Upper lobe of left lung (tissue), 6 donors: Measurements from ENCODE around the gene L3HYPDH. TPM values are rescaled to one million over a fixed set of nuclear protein-coding genes. Genes with fewer than 3 reads are reported as not detected.

Source experiments
- ATAC-seq, 2 donors: fragments of 200-7000 bp; cut with Tn5 transposase; one replicate each; pipeline ENCODE4 v1.9.1; 2022; ENCODE audit warnings: mild to moderate bottlenecking in 2 of 2, moderate library complexity in 2 of 2; ENCODE audit not compliant: low FRiP score in 2 of 2
- DNase-seq, 2 donors: peaks; one replicate each; pipeline ENCODE4 v3.0.0-alpha.2; 2019 to 2020
- H3K27ac ChIP-seq, 4 donors: fragments of 200-600 bp; sonication (generic); one replicate each; pipeline ENCODE4 v1.5.1; 2016 to 2019
- H3K27me3 ChIP-seq, 4 donors: fragments of 200-600 bp; sonication (generic); one replicate each; pipeline ENCODE4 v1.5.1; 2017 to 2019
- H3K36me3 ChIP-seq, 4 donors: fragments of 200-600 bp; sonication (generic); one replicate each; pipeline ENCODE4 v1.5.1; 2016 to 2019
- H3K4me1 ChIP-seq, 4 donors: fragments of 200-600 bp; sonication (generic); one replicate each; pipeline ENCODE4 v1.5.1; 2018 to 2019
- H3K4me3 ChIP-seq, 4 donors: fragments of 200-600 bp; sonication (generic); one replicate each; pipeline ENCODE4 v1.5.1; 2017 to 2019; ENCODE audit warnings: mild to moderate bottlenecking in 2 of 4, moderate library complexity in 1 of 4
- H3K9me3 ChIP-seq, 4 donors: fragments of 200-600 bp; sonication (generic); one replicate each; pipeline ENCODE4 v1.5.1; 2018 to 2019
- EP300 ChIP-seq, 4 donors: sonication (generic); formaldehyde crosslinking; IDR thresholded peaks; one replicate each; pipeline ENCODE4 v1.5.1; 2017; ENCODE audit warnings: antibody characterized with exemption in 4 of 4, control low read depth in 2 of 4
- POLR2A ChIP-seq, 4 donors: fragments of 450-650 bp; IDR thresholded peaks; one replicate each; pipeline ENCODE4 v1.5.1; 2016 to 2017; ENCODE audit warnings: antibody characterized with exemption in 4 of 4, mild to moderate bottlenecking in 2 of 4
- POLR2AphosphoS5 ChIP-seq, 2 donors: sonication (generic); formaldehyde crosslinking; IDR thresholded peaks; one replicate each; pipeline ENCODE4 v1.5.1; 2017; ENCODE audit warnings: antibody characterized with exemption in 2 of 2
- WGBS, 2 donors: methylation state at CpG; one replicate each; pipeline ENCODE4 v1.1.5; 2017 to 2018; 5-methylcytosine and 5-hydroxymethylcytosine counted together
- total RNA-seq, 6 donors: library from RNA; depleted of rRNA in 4 of 6; stranded (reverse); fragments of >200 nt in 4 of 6; gene quantifications; one replicate each; pipeline versions ENCODE4 v1.1.0 to v1.2.1, GENCODE V29; 2016 to 2021
- TF ChIP-seq, protein P1 (sequence below), 6 experiments: fragments of 450-650 bp in 4 of 6; fragments of 200-600 bp in 2 of 6; sonication (generic) in 2 of 6; IDR thresholded peaks; one replicate each; pipeline ENCODE4 v1.5.1; 2016 to 2019; ENCODE audit warnings: antibody characterized with exemption in 6 of 6
- donor health status: DM: no; HTN: no; CAD: no; lungs with moderate emphysema.
- donor health status: DM: no; HTN: yes; CAD: no; lungs with severe emphysema.

Gene L3HYPDH
- total RNA-seq, 6 donors from 2014 or later = 16.7 to 53.4 (median 38.9) TPM

DNA sequence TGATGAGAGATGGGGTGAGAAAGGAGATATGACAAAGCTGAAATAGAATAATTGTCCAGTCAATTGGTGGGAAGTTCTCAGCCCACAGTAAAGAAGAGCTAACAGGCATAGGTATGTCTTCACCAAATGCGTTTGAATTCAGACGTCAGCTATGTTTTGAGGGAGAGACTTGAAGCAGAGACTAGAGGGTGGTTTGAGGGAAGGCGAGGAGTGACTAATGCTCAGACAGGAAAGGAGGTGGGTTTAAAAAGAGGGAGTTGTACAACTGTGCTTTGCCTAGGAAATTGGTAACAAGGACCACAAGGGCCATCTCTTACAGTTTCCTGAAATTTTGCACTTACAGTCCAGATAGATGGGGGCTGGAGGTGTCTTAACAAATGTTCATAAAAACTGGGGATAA, 6.5 kb upstream of the L3HYPDH start:
- ATAC-seq (no peak), DNase-seq (no peak)
- TF ChIP-seq EP300 (IDR thresholded peaks at IDR 0.05) = no peak
- TF ChIP-seq, protein P1, sequence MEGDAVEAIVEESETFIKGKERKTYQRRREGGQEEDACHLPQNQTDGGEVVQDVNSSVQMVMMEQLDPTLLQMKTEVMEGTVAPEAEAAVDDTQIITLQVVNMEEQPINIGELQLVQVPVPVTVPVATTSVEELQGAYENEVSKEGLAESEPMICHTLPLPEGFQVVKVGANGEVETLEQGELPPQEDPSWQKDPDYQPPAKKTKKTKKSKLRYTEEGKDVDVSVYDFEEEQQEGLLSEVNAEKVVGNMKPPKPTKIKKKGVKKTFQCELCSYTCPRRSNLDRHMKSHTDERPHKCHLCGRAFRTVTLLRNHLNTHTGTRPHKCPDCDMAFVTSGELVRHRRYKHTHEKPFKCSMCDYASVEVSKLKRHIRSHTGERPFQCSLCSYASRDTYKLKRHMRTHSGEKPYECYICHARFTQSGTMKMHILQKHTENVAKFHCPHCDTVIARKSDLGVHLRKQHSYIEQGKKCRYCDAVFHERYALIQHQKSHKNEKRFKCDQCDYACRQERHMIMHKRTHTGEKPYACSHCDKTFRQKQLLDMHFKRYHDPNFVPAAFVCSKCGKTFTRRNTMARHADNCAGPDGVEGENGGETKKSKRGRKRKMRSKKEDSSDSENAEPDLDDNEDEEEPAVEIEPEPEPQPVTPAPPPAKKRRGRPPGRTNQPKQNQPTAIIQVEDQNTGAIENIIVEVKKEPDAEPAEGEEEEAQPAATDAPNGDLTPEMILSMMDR (IDR thresholded peaks at IDR 0.05) = no peak
- TF ChIP-seq POLR2AphosphoS5 (IDR thresholded peaks at IDR 0.05) = no peak
- no peak for TF ChIP-seq POLR2A (IDR thresholded peaks at IDR 0.05)
- H3K36me3 ChIP-seq = peaks cover 3 to 75% (median 31%) of the 10 kb centered on the region in 4 donors
- H3K4me3 ChIP-seq = no peak overlapping the region
- H3K27ac ChIP-seq = no peak overlapping the region
- H3K9me3 ChIP-seq = no peaks in the 10 kb centered on the region
- WGBS, 2 donors = 78 to 89% methylated on average over 3 of the region's 3 CpGs
- H3K4me1 ChIP-seq = peaks cover 6 to 13% (median 10%) of the 10 kb centered on the region in 4 donors
- H3K27me3 ChIP-seq = no peaks in the 10 kb centered on the region

DNA sequence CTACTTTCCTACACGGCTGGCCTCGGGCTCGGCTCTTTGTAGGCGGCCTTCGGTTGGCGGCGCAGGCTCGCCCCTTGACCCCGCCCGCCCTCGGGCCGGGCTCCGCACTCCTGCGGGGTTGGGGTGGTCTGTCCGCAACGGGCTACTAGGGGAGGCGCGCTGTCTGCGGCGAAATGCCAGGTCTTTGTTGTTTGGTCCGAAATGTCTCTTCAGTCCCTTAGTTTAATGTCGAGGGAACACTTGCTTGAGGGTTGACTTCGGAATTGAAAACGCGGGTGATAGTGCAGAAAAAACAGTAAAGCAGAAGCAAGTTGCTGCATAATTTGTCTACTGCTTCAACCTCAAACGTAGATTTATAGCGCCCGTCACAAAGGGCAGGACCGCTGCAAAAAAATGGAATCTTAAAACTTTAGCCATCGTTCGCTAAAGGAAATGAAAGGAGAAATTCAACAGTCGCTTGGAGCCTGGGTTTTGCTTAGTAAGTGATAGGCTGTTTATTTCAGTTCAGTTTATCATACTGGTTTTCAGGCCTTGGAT, 499 bp upstream of the L3HYPDH start:
- H3K4me1 ChIP-seq = peaks cover 34 to 42% (median 38%) of the 10 kb centered on the region in 4 donors

DNA sequence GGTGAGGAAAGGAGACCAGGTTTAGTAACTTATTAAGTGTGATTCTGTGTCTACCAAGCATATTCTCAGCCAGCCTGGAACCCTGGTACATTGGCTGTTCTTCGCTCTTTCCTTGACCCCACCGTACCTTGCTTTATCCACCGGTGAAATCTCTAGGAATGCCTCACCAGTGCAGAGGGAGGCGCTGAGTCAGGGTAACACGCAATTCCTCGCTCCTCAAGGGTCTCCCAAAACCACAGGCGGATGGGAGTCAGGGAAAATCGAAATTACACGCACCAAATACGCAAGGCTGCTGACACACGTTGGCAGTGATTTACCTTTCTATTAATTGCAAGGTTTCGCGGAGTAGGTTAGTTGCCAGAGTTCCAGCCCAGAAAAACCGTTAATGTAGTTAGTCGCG, 845 bp downstream of the L3HYPDH start:
- H3K4me1 ChIP-seq = peaks cover 31 to 42% (median 37%) of the 10 kb centered on the region in 4 donors
- peaks cover 0 to 14% (median 0%) of the 10 kb centered on the region in 4 donors for H3K36me3 ChIP-seq
- 4 to 12% methylated on average over 11 to 16 of the region's 16 CpGs for WGBS, 2 donors
- peak overlapping the region; percentile 91 to 98 (median 97) for H3K4me3 ChIP-seq
- no peaks in the 10 kb centered on the region for H3K27me3 ChIP-seq
- ATAC-seq = peak in 1 of 2 donors; percentile 21
- no peak for DNase-seq
- H3K27ac ChIP-seq = peak overlapping the region; percentile 88 to 95 (median 94)
- TF ChIP-seq, protein P1 (IDR thresholded peaks at IDR 0.05) = no peak
- TF ChIP-seq POLR2AphosphoS5 (IDR thresholded peaks at IDR 0.05) (no peak), EP300 (IDR thresholded peaks at IDR 0.05) (no peak), POLR2A (IDR thresholded peaks at IDR 0.05) (no peak)
- no peaks in the 10 kb centered on the region for H3K9me3 ChIP-seq

More for the DNA sequence above, 499 bp upstream of the L3HYPDH start:
- H3K4me3 ChIP-seq = peak overlapping the region; percentile 91 to 98 (median 97)
- H3K9me3 ChIP-seq = no peaks in the 10 kb centered on the region
- peak; percentile 73 to 78 for ATAC-seq
- peak overlapping the region; percentile 88 to 95 (median 94) for H3K27ac ChIP-seq
- DNase-seq = no peak
- 0% methylated on average over 15 to 32 of the region's 32 CpGs for WGBS, 2 donors
- peaks cover 0 to 18% (median 3%) of the 10 kb centered on the region in 4 donors for H3K36me3 ChIP-seq
- no peaks in the 10 kb centered on the region for H3K27me3 ChIP-seq
- TF ChIP-seq, protein P1 (IDR thresholded peaks at IDR 0.05) = no peak
- no peak for TF ChIP-seq POLR2AphosphoS5 (IDR thresholded peaks at IDR 0.05)
- no peak for TF ChIP-seq POLR2A (IDR thresholded peaks at IDR 0.05)
- TF ChIP-seq EP300 (IDR thresholded peaks at IDR 0.05) = no peak

DNA sequence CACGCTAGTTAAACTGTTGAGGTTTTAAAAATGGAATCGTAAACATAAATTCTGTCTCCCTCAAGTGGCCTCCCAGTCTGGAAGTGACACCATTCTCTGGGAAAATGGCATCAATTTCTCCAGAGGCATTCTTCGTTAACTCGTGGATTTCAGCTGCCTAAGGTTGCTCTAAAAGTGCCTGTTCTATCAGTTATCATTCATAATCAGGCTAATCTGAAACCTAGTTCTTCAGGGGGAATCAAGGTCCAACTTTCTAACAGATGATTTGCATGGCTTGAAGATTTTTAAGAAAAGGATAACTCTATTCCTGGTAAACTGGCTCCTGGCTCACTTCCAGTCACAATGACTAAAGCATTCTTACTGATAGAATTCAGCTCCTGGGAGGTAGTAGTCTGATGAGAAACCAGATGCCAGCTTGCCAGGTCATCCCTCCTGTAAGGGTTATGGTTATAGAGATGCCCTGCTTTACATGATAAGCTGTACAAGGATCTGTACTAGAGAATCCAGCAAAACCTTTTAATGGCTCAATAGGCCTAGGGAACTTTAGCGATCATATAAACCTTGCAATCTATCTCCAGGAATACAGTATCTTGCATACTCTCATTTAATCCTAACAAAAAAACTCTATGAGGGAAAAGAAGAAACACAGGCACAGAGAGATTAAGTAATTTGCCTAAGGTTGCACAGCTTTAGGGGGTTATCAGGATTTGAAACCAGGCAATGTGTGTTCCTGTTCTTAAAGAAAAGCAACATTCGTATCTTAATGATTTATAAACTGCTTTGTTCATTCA, 1.5 kb downstream of the L3HYPDH start:
- H3K36me3 ChIP-seq = peaks cover 0 to 15% (median 0%) of the 10 kb centered on the region in 4 donors
- 48 to 49% methylated on average over 6 of the region's 6 CpGs for WGBS, 2 donors
- ATAC-seq = no peak
- no peaks in the 10 kb centered on the region for H3K27me3 ChIP-seq
- DNase-seq = peak in 1 of 2 donors; percentile 25
- H3K4me1 ChIP-seq = peaks cover 31 to 42% (median 37%) of the 10 kb centered on the region in 4 donors
- peak overlapping the region in 3 of 4 donors; percentile 91 to 98 (median 96) for H3K4me3 ChIP-seq
- no peaks in the 10 kb centered on the region for H3K9me3 ChIP-seq
- H3K27ac ChIP-seq = peak overlapping the region in 3 of 4 donors; percentile 36 to 95 (median 94)
- TF ChIP-seq POLR2A (IDR thresholded peaks at IDR 0.05) (no peak), EP300 (IDR thresholded peaks at IDR 0.05) (no peak), POLR2AphosphoS5 (IDR thresholded peaks at IDR 0.05) (no peak)
- TF ChIP-seq, protein P1 (IDR thresholded peaks at IDR 0.05) = no peak
